ENCODE data around the gene TRPM4.
"Not testable (repeated sequence)": the region's sequence is repeated elsewhere in the genome, so short reads cannot be mapped to it uniquely, and the experiment has no call there.

The TRPM4 gene

DNA sequence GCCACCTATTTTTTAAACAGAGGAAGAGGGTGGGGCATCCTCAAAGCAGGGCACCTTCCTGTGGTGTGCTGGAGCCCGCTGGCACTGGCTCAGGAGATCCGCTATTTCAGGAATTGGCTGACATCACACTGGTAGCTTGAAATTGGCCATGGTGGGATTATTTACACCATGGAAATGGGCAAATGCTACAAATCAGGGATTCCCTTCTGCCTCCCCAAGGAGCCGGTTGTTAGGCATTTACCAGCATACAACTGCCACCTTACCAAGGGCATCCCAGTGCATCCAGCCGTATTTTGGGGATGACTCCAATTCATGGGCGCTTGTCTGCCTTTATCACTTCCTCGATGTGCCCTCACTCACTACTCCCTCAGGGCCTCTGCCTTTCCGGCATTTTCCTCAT, 16.6 kb upstream of the TRPM4 start:
- H4K20me1 ChIP-seq (ENCODE audit: insufficient read depth, low read length): no peaks in the 10 kb centered on the region
- no peak overlapping the region for H3K4me2 ChIP-seq (ENCODE audit: insufficient read depth, low read length)
- H3K36me3 ChIP-seq (ENCODE audit: insufficient read depth, low read length): peaks cover 21% of the 10 kb centered on the region
- no peak overlapping the region for H3K4me3 ChIP-seq (ENCODE audit: low read depth in 1 of 2, low read length in 2 of 2)
- ATAC-seq (ENCODE audit: insufficient read depth, low read depth) (no peak), DNase-seq (no peak)
- no peaks in the 10 kb centered on the region for H3K27me3 ChIP-seq (ENCODE audit: insufficient read depth, low read length, poor library complexity)
- H3K9me3 ChIP-seq (ENCODE audit: insufficient read depth, low read length, severe bottlenecking): no peaks in the 10 kb centered on the region
- no peaks in the 10 kb centered on the region for H3K79me2 ChIP-seq (ENCODE audit: insufficient read depth, low read length)
- no peak for TF ChIP-seq EZH2 (IDR thresholded peaks at IDR 0.05; ENCODE audit: borderline replicate concordance, low read depth, low read length, severe bottlenecking)
- TF ChIP-seq, protein P1, sequence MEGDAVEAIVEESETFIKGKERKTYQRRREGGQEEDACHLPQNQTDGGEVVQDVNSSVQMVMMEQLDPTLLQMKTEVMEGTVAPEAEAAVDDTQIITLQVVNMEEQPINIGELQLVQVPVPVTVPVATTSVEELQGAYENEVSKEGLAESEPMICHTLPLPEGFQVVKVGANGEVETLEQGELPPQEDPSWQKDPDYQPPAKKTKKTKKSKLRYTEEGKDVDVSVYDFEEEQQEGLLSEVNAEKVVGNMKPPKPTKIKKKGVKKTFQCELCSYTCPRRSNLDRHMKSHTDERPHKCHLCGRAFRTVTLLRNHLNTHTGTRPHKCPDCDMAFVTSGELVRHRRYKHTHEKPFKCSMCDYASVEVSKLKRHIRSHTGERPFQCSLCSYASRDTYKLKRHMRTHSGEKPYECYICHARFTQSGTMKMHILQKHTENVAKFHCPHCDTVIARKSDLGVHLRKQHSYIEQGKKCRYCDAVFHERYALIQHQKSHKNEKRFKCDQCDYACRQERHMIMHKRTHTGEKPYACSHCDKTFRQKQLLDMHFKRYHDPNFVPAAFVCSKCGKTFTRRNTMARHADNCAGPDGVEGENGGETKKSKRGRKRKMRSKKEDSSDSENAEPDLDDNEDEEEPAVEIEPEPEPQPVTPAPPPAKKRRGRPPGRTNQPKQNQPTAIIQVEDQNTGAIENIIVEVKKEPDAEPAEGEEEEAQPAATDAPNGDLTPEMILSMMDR (IDR thresholded peaks at IDR 0.05; ENCODE audit: borderline replicate concordance, extremely low read depth, low read length, poor library complexity, severe bottlenecking): no peak
- no peak overlapping the region for H2AFZ ChIP-seq (ENCODE audit: low read depth, low read length)
- peaks cover 4% of the 10 kb centered on the region for H3K4me1 ChIP-seq (ENCODE audit: insufficient read depth, low read length)
- H3K27ac ChIP-seq (ENCODE audit: low read length): no peak overlapping the region
- no peak overlapping the region for H3K9ac ChIP-seq (ENCODE audit: low read depth, low read length)

DNA sequence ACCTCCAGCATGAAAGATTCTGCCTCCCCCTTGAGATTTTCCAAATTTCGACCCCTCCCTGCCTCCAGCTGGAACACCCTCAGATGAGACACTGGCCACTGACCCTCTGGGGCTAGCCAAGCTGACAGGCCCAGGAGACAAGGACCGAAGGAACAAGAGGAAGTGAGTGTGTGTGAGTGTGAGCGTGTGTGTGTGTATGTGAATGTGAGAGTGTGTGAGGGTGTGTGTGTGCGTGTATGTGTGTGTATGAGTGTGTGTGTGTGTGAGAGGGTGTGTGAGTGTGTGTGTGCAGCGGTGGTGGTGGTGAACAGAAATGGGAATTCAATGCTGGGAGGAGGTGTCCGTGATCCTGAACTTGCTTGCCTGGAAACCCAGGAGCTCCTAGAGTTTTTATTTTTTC, 16.2 kb upstream of the TRPM4 start:
- Histone ChIP-seq H3K4me1 (ENCODE audit: insufficient read depth, low read length) (peaks cover 4% of the 10 kb centered on the region), H3K27me3 (ENCODE audit: insufficient read depth, low read length, poor library complexity) (no peaks in the 10 kb centered on the region), H3K36me3 (ENCODE audit: insufficient read depth, low read length) (peaks cover 18% of the 10 kb centered on the region), H3K27ac (ENCODE audit: low read length) (no peak overlapping the region), H3K9me3 (ENCODE audit: insufficient read depth, low read length, severe bottlenecking) (no peaks in the 10 kb centered on the region), H3K4me2 (ENCODE audit: insufficient read depth, low read length) (no peak overlapping the region), H3K79me2 (ENCODE audit: insufficient read depth, low read length) (no peaks in the 10 kb centered on the region), H4K20me1 (ENCODE audit: insufficient read depth, low read length) (no peaks in the 10 kb centered on the region), H2AFZ (ENCODE audit: low read depth, low read length) (no peak overlapping the region), H3K9ac (ENCODE audit: low read depth, low read length) (no peak overlapping the region), H3K4me3 (ENCODE audit: low read depth in 1 of 2, low read length in 2 of 2) (no peak overlapping the region)
- DNase-seq: no peak
- ATAC-seq (ENCODE audit: insufficient read depth, low read depth): no peak
- TF ChIP-seq, protein P1 (IDR thresholded peaks at IDR 0.05; ENCODE audit: borderline replicate concordance, extremely low read depth, low read length, poor library complexity, severe bottlenecking): no peak
- no peak for TF ChIP-seq EZH2 (IDR thresholded peaks at IDR 0.05; ENCODE audit: borderline replicate concordance, low read depth, low read length, severe bottlenecking)

DNA sequence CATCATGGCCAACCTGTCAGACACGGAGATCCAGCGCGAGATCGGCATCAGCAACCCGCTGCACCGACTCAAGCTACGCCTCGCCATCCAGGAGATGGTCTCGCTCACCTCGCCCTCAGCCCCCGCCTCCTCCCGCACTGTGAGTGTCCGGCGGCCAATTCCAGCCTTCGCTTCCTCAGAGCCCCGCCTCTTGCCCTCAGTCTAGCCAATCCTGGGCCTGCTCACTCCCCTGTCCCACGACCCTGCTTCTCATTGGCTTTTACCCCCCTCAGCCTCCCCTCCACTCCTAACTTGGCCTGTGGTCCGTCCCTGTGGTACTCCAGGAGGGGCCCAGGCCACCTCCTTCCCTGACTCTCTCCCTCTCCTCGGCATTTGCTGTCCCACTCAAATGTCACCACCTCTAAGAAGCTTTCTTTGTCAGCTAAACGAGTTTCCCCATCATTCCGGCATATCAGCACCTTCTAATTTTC, 14.7 kb upstream of the TRPM4 start:
- H2AFZ ChIP-seq (ENCODE audit: low read depth, low read length): no peak overlapping the region
- no peak for TF ChIP-seq EZH2 (IDR thresholded peaks at IDR 0.05; ENCODE audit: borderline replicate concordance, low read depth, low read length, severe bottlenecking)
- H3K79me2 ChIP-seq (ENCODE audit: insufficient read depth, low read length): no peaks in the 10 kb centered on the region
- ATAC-seq (ENCODE audit: insufficient read depth, low read depth) (0 out of 3 replicates have a peak, but pooled peaks have one; percentile 26), DNase-seq (no peak)
- no peak overlapping the region for H3K27ac ChIP-seq (ENCODE audit: low read length)
- H3K4me3 ChIP-seq (ENCODE audit: low read depth in 1 of 2, low read length in 2 of 2): no peak overlapping the region
- H3K4me1 ChIP-seq (ENCODE audit: insufficient read depth, low read length): peaks cover 4% of the 10 kb centered on the region
- no peaks in the 10 kb centered on the region for H3K27me3 ChIP-seq (ENCODE audit: insufficient read depth, low read length, poor library complexity)
- H3K36me3 ChIP-seq (ENCODE audit: insufficient read depth, low read length): peaks cover 11% of the 10 kb centered on the region; the same call in 1 of the 2 replicates
- no peak overlapping the region for H3K4me2 ChIP-seq (ENCODE audit: insufficient read depth, low read length)
- no peak overlapping the region for H3K9ac ChIP-seq (ENCODE audit: low read depth, low read length)
- H3K9me3 ChIP-seq (ENCODE audit: insufficient read depth, low read length, severe bottlenecking): no peaks in the 10 kb centered on the region
- H4K20me1 ChIP-seq (ENCODE audit: insufficient read depth, low read length): no peaks in the 10 kb centered on the region; the same call in 1 of the 2 replicates

DNA sequence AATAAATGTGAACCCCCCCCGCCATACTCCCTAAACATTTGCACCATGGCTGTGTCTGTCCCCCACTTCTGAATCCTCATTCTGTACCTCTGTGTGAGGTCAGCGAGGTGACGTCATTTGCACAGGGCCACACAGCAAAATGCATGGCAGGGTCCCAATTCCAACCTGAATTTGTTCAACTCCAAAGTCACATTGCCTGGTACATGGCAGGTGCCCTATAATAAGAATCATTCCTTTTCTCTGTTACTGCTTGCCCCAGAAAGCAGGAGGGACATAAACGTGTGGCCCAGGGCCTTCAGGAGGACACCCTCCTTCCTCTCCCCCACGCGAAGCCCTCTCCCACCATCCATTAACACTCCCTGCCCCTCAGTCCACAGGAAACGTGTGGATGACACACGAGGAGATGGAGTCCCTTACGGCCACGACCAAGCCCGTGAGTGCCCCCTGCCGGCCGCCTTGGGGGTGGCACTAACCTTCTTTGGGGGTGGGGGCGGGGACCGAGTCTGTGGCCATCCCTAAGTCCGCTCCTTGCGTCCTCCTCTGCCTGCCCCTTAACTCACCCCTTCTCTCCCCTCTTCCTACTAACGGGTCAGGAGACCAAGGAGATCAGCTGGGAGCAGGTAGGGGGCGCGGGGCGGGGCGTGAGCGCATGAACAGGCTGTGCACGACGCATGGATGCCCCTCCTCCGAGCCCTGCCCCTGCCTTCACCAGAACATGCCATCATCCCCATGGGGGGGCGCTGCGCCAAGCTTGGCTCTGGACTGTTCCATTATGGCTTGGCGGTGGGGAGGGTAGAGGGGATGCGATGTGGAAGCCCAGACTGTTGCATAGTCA, 11.8 kb upstream of the TRPM4 start:
- peak overlapping the region; percentile 68 for H2AFZ ChIP-seq (ENCODE audit: low read depth, low read length)
- ATAC-seq (ENCODE audit: insufficient read depth, low read depth) (peak; percentile 69), DNase-seq (peak; percentile 68)
- no peak for TF ChIP-seq EZH2 (IDR thresholded peaks at IDR 0.05; ENCODE audit: borderline replicate concordance, low read depth, low read length, severe bottlenecking)
- TF ChIP-seq, protein P1 (IDR thresholded peaks at IDR 0.05; ENCODE audit: borderline replicate concordance, extremely low read depth, low read length, poor library complexity, severe bottlenecking): peak; percentile 87
- H4K20me1 ChIP-seq (ENCODE audit: insufficient read depth, low read length): peaks cover 2% of the 10 kb centered on the region; the same call in 1 of the 2 replicates
- peak overlapping the region; percentile 49 for H3K27ac ChIP-seq (ENCODE audit: low read length)
- no peaks in the 10 kb centered on the region for H3K79me2 ChIP-seq (ENCODE audit: insufficient read depth, low read length)
- H3K4me3 ChIP-seq (ENCODE audit: low read depth in 1 of 2, low read length in 2 of 2): no peak overlapping the region
- H3K36me3 ChIP-seq (ENCODE audit: insufficient read depth, low read length): peaks cover 11% of the 10 kb centered on the region; the same call in 1 of the 2 replicates
- no peaks in the 10 kb centered on the region for H3K27me3 ChIP-seq (ENCODE audit: insufficient read depth, low read length, poor library complexity)
- H3K4me2 ChIP-seq (ENCODE audit: insufficient read depth, low read length): no peak overlapping the region
- H3K9ac ChIP-seq (ENCODE audit: low read depth, low read length): no peak overlapping the region
- peaks cover 18% of the 10 kb centered on the region for H3K4me1 ChIP-seq (ENCODE audit: insufficient read depth, low read length)
- H3K9me3 ChIP-seq (ENCODE audit: insufficient read depth, low read length, severe bottlenecking): no peaks in the 10 kb centered on the region

DNA sequence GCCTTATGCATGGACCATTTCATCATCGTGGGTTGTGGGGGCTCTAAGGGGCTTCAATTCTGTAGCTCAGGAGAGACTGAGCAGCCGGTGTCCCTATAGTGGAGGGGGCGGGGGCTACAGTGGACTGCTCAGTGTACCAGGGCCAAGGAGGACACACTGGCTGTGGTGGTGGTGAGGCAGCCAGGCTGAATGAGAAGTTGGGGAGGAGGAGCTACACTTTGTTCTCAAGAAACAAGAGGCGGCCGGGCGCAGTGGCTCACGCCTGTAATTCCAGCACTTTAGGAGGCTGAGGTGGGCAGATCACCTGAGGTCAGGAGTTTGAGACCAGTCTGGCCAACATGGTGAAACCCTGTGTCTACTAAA, 11.2 kb upstream of the TRPM4 start:
- H3K9me3 ChIP-seq (ENCODE audit: insufficient read depth, low read length, severe bottlenecking); ATAC-seq (ENCODE audit: insufficient read depth, low read depth); H3K4me2 ChIP-seq (ENCODE audit: insufficient read depth, low read length); H3K9ac ChIP-seq (ENCODE audit: low read depth, low read length); H3K27me3 ChIP-seq (ENCODE audit: insufficient read depth, low read length, poor library complexity); H3K79me2 ChIP-seq (ENCODE audit: insufficient read depth, low read length); H4K20me1 ChIP-seq (ENCODE audit: insufficient read depth, low read length); H3K27ac ChIP-seq (ENCODE audit: low read length); DNase-seq; H2AFZ ChIP-seq (ENCODE audit: low read depth, low read length); H3K4me3 ChIP-seq (ENCODE audit: low read depth in 1 of 2, low read length in 2 of 2): not testable (repeated sequence)
- peaks cover 18% of the 10 kb centered on the region for H3K4me1 ChIP-seq (ENCODE audit: insufficient read depth, low read length)
- peaks cover 11% of the 10 kb centered on the region; the same call in 1 of the 2 replicates for H3K36me3 ChIP-seq (ENCODE audit: insufficient read depth, low read length)

Measured in DND-41 (cell line).